WTC11 (cell line): Measurements from ENCODE around the gene SP140. TPM values are rescaled to one million over a fixed set of nuclear protein-coding genes. Genes with fewer than 3 reads are reported as not detected.

Experiments
- ATAC-seq: fragments of 200-7000 bp; cut with Tn5 transposase; 2 replicates; pipeline ENCODE4 v1.10.0; 2021; ENCODE audit warnings: mild to moderate bottlenecking, moderate library complexity
- Bru-seq: library from RNA; stranded (reverse); fragments of 400-500 nt; gene quantifications from one replicate; lab custom pipeline; 2021; lab: Mats Ljungman, UMichigan
- CTCF ChIA-PET: fragments of 300-600 bp; sonication (Branson Sonifier 250); formaldehyde crosslinking; loops from one replicate; lab custom pipeline; 2021; ENCODE audit warnings: antibody characterized with exemption; lab: Charles Lee
- POLR2A ChIA-PET: fragments of 350-600 bp; sonication (Branson Sonifier 250); formaldehyde crosslinking; loops from one replicate; lab custom pipeline; 2021; ENCODE audit warnings: antibody characterized with exemption; lab: Charles Lee
- DNase-seq: peaks from one replicate; pipeline ENCODE4 v3.0.0; 2021; ENCODE audit warnings: low spot score
- H3K27ac Mint-ChIP-seq: 2 replicates; pipeline ENCODE4 v1.8.0; 2021; ENCODE audit warnings: mixed read lengths
- H3K27me3 Mint-ChIP-seq: 2 replicates; pipeline ENCODE4 v1.8.0; 2021; ENCODE audit warnings: low read depth, mild to moderate bottlenecking, moderate library complexity, mixed read lengths
- H3K36me3 Mint-ChIP-seq: 2 replicates; pipeline ENCODE4 v1.8.0; 2021; ENCODE audit warnings: mixed read lengths
- H3K4me1 Mint-ChIP-seq: 2 replicates; pipeline ENCODE4 v1.8.0; 2022; ENCODE audit warnings: mixed read lengths
- H3K4me3 Mint-ChIP-seq: 2 replicates; pipeline ENCODE4 v1.8.0; 2021; ENCODE audit warnings: mild to moderate bottlenecking, moderate library complexity, mixed read lengths
- H3K9me3 Mint-ChIP-seq: 2 replicates; pipeline ENCODE4 v1.8.0; 2021; ENCODE audit warnings: mixed read lengths
- CREM ChIP-seq: sonication (generic); formaldehyde crosslinking; IDR thresholded peaks from 2 replicates; pipeline ENCODE4 v1.8.1; 2022; ENCODE audit warnings: mild to moderate bottlenecking, missing genetic modification reagents, moderate library complexity
- E2F1 ChIP-seq: sonication (generic); formaldehyde crosslinking; IDR thresholded peaks from 2 replicates; pipeline ENCODE4 v1.8.0; 2022; ENCODE audit warnings: mild to moderate bottlenecking, missing genetic modification reagents
- ELF4 ChIP-seq: sonication (generic); formaldehyde crosslinking; IDR thresholded peaks from 2 replicates; pipeline ENCODE4 v1.8.1; 2022; ENCODE audit warnings: low read depth, mild to moderate bottlenecking, moderate library complexity, missing genetic modification reagents
- FOXP1 ChIP-seq: sonication (generic); formaldehyde crosslinking; IDR thresholded peaks from 2 replicates; pipeline ENCODE4 v1.8.0; 2022; ENCODE audit warnings: missing genetic modification reagents, mild to moderate bottlenecking, moderate library complexity, borderline replicate concordance
- MXD4 ChIP-seq: fragments of 250-450 bp; sonication (Bioruptor Pico); IDR thresholded peaks from 2 replicates; pipeline ENCODE4 v1.8.0; 2021; ENCODE audit warnings: mild to moderate bottlenecking, moderate library complexity, borderline replicate concordance
- NR3C1 ChIP-seq: sonication (generic); formaldehyde crosslinking; conservative IDR thresholded peaks from 2 replicates; pipeline ENCODE4 v1.8.1; 2023; ENCODE audit warnings: low read depth, mild to moderate bottlenecking, missing genetic modification reagents
- PREB ChIP-seq: sonication (generic); formaldehyde crosslinking; IDR thresholded peaks from 2 replicates; pipeline ENCODE4 v1.8.1; 2022; ENCODE audit warnings: mild to moderate bottlenecking, missing genetic modification reagents, moderate library complexity, borderline replicate concordance
- PRRX2 ChIP-seq: fragments of 250-450 bp; sonication (Bioruptor Pico); IDR thresholded peaks from 2 replicates; pipeline ENCODE4 v1.8.0; 2021; ENCODE audit warnings: mild to moderate bottlenecking
- SMAD4 ChIP-seq: sonication (generic); formaldehyde crosslinking; IDR thresholded peaks from 2 replicates; pipeline ENCODE4 v1.8.0; 2022; ENCODE audit warnings: mild to moderate bottlenecking, missing genetic modification reagents
- USF1 ChIP-seq: sonication (generic); formaldehyde crosslinking; IDR thresholded peaks from 2 replicates; pipeline ENCODE4 v1.8.0; 2022; ENCODE audit warnings: mild to moderate bottlenecking, missing genetic modification reagents
- USF2 ChIP-seq: sonication (generic); formaldehyde crosslinking; IDR thresholded peaks from 2 replicates; pipeline ENCODE4 v1.8.1; 2023; ENCODE audit warnings: mild to moderate bottlenecking, missing genetic modification reagents, moderate library complexity
- ZBTB43 ChIP-seq: sonication (generic); formaldehyde crosslinking; IDR thresholded peaks from 2 replicates; pipeline ENCODE4 v1.8.1; 2023; ENCODE audit warnings: mild to moderate bottlenecking, missing genetic modification reagents
- ZNF232 ChIP-seq: sonication (generic); formaldehyde crosslinking; IDR thresholded peaks from 2 replicates; pipeline ENCODE4 v1.8.0; 2022; ENCODE audit warnings: mild to moderate bottlenecking, missing genetic modification reagents
- ZNF317 ChIP-seq: sonication (generic); formaldehyde crosslinking; IDR thresholded peaks from 2 replicates; pipeline ENCODE4 v1.8.1; 2023; ENCODE audit warnings: low read depth, mild to moderate bottlenecking, moderate library complexity, missing genetic modification reagents, borderline replicate concordance
- ZNF423 ChIP-seq: fragments of 250-450 bp; sonication (Bioruptor Pico); IDR thresholded peaks from 2 replicates; pipeline ENCODE4 v2.1.2; 2022; ENCODE audit warnings: mild to moderate bottlenecking, moderate library complexity
- ZNF512 ChIP-seq: sonication (generic); formaldehyde crosslinking; IDR thresholded peaks from 2 replicates; pipeline ENCODE4 v1.8.1; 2022; ENCODE audit warnings: missing genetic modification reagents, borderline replicate concordance
- long read RNA-seq, 3 experiments: library from RNA in 1 of 3; library from capped mRNA in 1 of 3; library from polyadenylated mRNA in 1 of 3; unstranded in 2 of 3; stranded (forward) in 1 of 3; transcript quantifications; one replicate each; pipeline ENCODE4 v2.0.0, GENCODE V29; 2021
- total RNA-seq: library from RNA; stranded (reverse); gene quantifications from 3 replicates; pipeline ENCODE4 v1.2.3, GENCODE V29; 2021
- TF ChIP-seq, protein P1 (sequence below): fragments of 250-450 bp; sonication (Bioruptor Pico); conservative IDR thresholded peaks from 2 replicates; pipeline ENCODE4 v1.9.0; 2021; ENCODE audit warnings: mild to moderate bottlenecking

Gene SP140
- 0.16 to 0.66 TPM (median 0.37 TPM) in 3 replicates for total RNA-seq
- percentile 11 among the genes with signal in this experiment for Bru-seq, nascent RNA
- long read RNA-seq, experiment 1, partial matches to known transcripts: 0 of 1 reads
- long read RNA-seq, experiment 1, other reads (novel, unspliced or antisense): 1 of 1 reads
- long read RNA-seq, experiment 2: 0 reads
- long read RNA-seq, experiment 3, partial matches to known transcripts: 1 of 3 reads
- long read RNA-seq, experiment 3, other reads (novel, unspliced or antisense): 0 of 3 reads

GRCh38 chr2:230225486-230225885 lies at the start of gene SP140:
SP140 (plus strand) TSS chr2:230225736; CDS start chr2:230225845, 109 bp downstream.
- peaks cover 8% of the 10 kb centered on the region for H3K9me3 Mint-ChIP-seq
- DNase-seq (no peak), ATAC-seq (no peak)
- no peak for TF ChIP-seq ZBTB43 (CRISPR knock-in tag)
- TF ChIP-seq ZNF423 (CRISPR knock-in tag): no peak
- TF ChIP-seq ZNF512 (CRISPR knock-in tag): no peak
- no peak for TF ChIP-seq FOXP1 (CRISPR knock-in tag)
- TF ChIP-seq SMAD4 (CRISPR knock-in tag): no peak
- no peak for TF ChIP-seq PRRX2 (CRISPR knock-in tag)
- TF ChIP-seq ELF4 (CRISPR knock-in tag): no peak
- TF ChIP-seq USF1: no peak
- TF ChIP-seq CREM: no peak
- no peak for TF ChIP-seq ZNF317 (CRISPR knock-in tag)
- no peak for TF ChIP-seq ZNF232 (CRISPR knock-in tag)
- TF ChIP-seq USF2: no peak
- H3K4me1 Mint-ChIP-seq: peaks cover 7% of the 10 kb centered on the region
- ChIA-PET CTCF (no interaction called here), POLR2A (no interaction called here)
- H3K27me3 Mint-ChIP-seq: no peaks in the 10 kb centered on the region; the same call in 1 of the 2 replicates
- H3K4me3 Mint-ChIP-seq: no peak within 1 kb of the TSS
- peaks cover 8% of the 10 kb centered on the region for H3K36me3 Mint-ChIP-seq
- no peak within 1 kb of the TSS for H3K27ac Mint-ChIP-seq

GRCh38 chr2:230176996-230177395 lies 48.5 kb upstream of the SP140 start:
- TF ChIP-seq PREB (CRISPR knock-in tag): no peak
- TF ChIP-seq, protein P1, sequence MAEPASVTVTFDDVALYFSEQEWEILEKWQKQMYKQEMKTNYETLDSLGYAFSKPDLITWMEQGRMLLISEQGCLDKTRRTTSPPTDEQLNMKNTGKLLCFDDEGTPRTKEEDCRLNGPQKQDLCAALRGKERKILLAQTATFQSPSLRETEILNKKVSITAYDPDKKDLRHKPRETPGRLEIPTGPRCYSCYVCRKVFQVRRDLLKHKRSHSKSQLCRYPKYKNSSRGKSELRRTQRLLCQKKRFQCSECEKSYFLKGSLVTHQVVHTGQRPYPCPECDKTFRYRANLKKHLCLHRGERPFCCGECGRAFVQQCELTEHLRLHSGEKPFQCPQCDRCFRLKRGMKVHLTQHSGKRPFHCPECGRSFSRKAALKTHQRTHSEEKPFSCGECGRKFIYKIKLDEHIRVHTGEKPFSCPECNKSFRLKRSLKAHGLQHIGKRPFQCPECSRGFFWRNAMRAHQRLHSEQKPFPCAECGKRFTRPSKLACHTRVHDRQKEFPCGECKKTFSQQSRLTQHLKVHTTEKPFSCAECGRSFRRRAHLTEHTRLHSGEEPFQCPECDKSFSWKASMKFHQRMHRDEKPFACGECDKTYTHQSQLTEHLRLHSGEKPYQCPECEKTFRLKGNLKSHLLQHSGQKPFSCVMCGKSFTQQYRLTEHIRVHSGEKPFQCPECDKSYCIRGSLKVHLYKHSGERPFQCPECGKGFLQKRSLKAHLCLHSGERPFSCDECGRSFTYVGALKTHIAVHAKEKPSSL (CRISPR knock-in tag): no peak
- TF ChIP-seq E2F1 (CRISPR knock-in tag): no peak
- TF ChIP-seq PRRX2 (CRISPR knock-in tag): no peak
- no peak for TF ChIP-seq MXD4 (CRISPR knock-in tag)
- TF ChIP-seq NR3C1 (CRISPR knock-in tag): no peak
- DNase-seq: no peak
- peaks cover 3% of the 10 kb centered on the region for H3K27me3 Mint-ChIP-seq
- no peak overlapping the region for H3K4me3 Mint-ChIP-seq
- ChIA-PET POLR2A (no interaction called here), CTCF (interaction anchor here (0.5 to 1.8 kb wide), 3 partner anchors 17 to 110 kb away, joined by 3 to 5 read pairs (median 5); no protein-coding TSS in a partner anchor)
- peaks cover 33% of the 10 kb centered on the region for H3K4me1 Mint-ChIP-seq
- no peak for ATAC-seq
- H3K36me3 Mint-ChIP-seq: peaks cover 12% of the 10 kb centered on the region
- peaks cover 12% of the 10 kb centered on the region for H3K9me3 Mint-ChIP-seq
- no peak overlapping the region for H3K27ac Mint-ChIP-seq
